ENCODE results near the gene CD1C.

DNA sequence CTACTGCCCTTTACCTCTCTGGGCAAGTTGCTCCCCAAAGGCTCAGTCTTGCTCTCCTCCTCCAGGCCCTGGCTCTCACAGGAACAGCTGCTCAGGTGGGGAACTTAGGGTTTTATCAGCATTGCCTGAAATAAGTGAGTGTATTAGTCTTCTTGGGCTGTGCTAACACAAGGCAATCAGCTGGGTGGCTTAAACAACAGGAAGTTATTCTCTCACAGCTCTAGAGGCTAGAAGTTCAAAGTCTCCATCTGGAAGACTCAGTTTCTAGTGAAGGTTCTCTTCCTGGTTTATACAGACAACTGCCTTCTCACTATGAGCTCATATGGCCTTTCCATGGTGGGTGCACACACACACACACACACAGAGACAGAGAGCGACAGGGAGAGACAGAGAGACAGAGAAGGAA, 2.8 kb upstream of the CD1C start:
- TF ChIP-seq, protein P1, sequence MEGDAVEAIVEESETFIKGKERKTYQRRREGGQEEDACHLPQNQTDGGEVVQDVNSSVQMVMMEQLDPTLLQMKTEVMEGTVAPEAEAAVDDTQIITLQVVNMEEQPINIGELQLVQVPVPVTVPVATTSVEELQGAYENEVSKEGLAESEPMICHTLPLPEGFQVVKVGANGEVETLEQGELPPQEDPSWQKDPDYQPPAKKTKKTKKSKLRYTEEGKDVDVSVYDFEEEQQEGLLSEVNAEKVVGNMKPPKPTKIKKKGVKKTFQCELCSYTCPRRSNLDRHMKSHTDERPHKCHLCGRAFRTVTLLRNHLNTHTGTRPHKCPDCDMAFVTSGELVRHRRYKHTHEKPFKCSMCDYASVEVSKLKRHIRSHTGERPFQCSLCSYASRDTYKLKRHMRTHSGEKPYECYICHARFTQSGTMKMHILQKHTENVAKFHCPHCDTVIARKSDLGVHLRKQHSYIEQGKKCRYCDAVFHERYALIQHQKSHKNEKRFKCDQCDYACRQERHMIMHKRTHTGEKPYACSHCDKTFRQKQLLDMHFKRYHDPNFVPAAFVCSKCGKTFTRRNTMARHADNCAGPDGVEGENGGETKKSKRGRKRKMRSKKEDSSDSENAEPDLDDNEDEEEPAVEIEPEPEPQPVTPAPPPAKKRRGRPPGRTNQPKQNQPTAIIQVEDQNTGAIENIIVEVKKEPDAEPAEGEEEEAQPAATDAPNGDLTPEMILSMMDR (conservative IDR thresholded peaks at IDR 0.05), result no peak
- TF ChIP-seq ZFX (IDR thresholded peaks at IDR 0.05), result no peak
